ENCODE data around the gene MOSMO. TPM values are rescaled to one million over a fixed set of nuclear protein-coding genes. Genes with fewer than 3 reads are reported as not detected.
A peak's percentile ranks its signal among the peaks of the same experiment; 100 is the strongest.

Gene MOSMO
- total and polyA plus RNA-seq, 2 of the 13 experiments (the other 11 are each of a cell fraction or from before 2014, with no cell fraction given) = 26.7 to 32.6 TPM

- TF ChIP-seq JARID2 (CRISPR knock-in tag; IDR thresholded peaks at IDR 0.05; ENCODE audit: insufficient replicate concordance) (no peak), MYNN (CRISPR knock-in tag; IDR thresholded peaks at IDR 0.05; ENCODE audit: low read depth) (no peak), HDAC6 (IDR thresholded peaks at IDR 0.05; ENCODE audit: low read depth, low read length) (no peak), YY1 (IDR thresholded peaks at IDR 0.05; ENCODE audit: insufficient read depth, insufficient replicate concordance, low read depth, low read length) (peak; percentile 53), JUN (CRISPR knock-in tag; IDR thresholded peaks at IDR 0.05) (no peak), MXD1 (CRISPR knock-in tag; IDR thresholded peaks at IDR 0.05) (peak; percentile 82), ZNF605 (CRISPR knock-in tag; IDR thresholded peaks at IDR 0.05) (peak; percentile 72; the same call in 1 of the 2 replicates), PAX8 (CRISPR knock-in tag; IDR thresholded peaks at IDR 0.05; ENCODE audit: borderline replicate concordance) (no peak), KLF12 (CRISPR knock-in tag; IDR thresholded peaks at IDR 0.05; ENCODE audit: borderline replicate concordance) (peak; percentile 49; the same call in 1 of the 2 replicates), TERF1 (CRISPR knock-in tag; IDR thresholded peaks at IDR 0.05) (peak; percentile 61; the same call in 1 of the 2 replicates), TRAFD1 (CRISPR knock-in tag; IDR thresholded peaks at IDR 0.05; ENCODE audit: borderline replicate concordance) (no peak), DNMT3B (CRISPR knock-in tag; conservative IDR thresholded peaks at IDR 0.05) (0 out of 2 replicates have a peak, but pooled peaks have one; percentile 67), ZNF207 (IDR thresholded peaks at IDR 0.05; ENCODE audit: borderline replicate concordance) (no peak), WIZ (CRISPR knock-in tag; IDR thresholded peaks at IDR 0.05) (0 out of 2 replicates have a peak, but pooled peaks have one; percentile 24), ZNF609 (CRISPR knock-in tag; IDR thresholded peaks at IDR 0.05; ENCODE audit: borderline replicate concordance) (no peak), HNRNPK (IDR thresholded peaks at IDR 0.05; ENCODE audit: low read depth, low read length, poor library complexity, severe bottlenecking) (no peak)
These were observed at the start of gene MOSMO (continued) for GRCh38 chr16:22007509-22008214.

All from HepG2 (cell line).